NT2/D1 (cell line): ENCODE data around the gene CRACR2A.

Experiments
- DNase-seq: peaks from one replicate; pipeline ENCODE4 v3.0.0-alpha.2; 2011; ENCODE audit warnings: low read depth, low spot score
- H3K27me3 ChIP-seq: 2 replicates; pipeline ENCODE4 v1.6.0; 2011; ENCODE audit warnings: mild to moderate bottlenecking; ENCODE audit not compliant: insufficient read length, insufficient read depth
- H3K36me3 ChIP-seq: 2 replicates; pipeline ENCODE4 v1.6.1; 2011; ENCODE audit warnings: mild to moderate bottlenecking, low read length, mixed read lengths; ENCODE audit not compliant: insufficient read depth, insufficient read length
- H3K4me1 ChIP-seq: 2 replicates; pipeline ENCODE4 v1.5.1; 2011; ENCODE audit not compliant: insufficient read depth, insufficient read length
- H3K4me3 ChIP-seq: 2 replicates; pipeline ENCODE4 v1.5.1; 2011; ENCODE audit warnings: low read depth; ENCODE audit not compliant: insufficient read length
- H3K9ac ChIP-seq: 2 replicates; pipeline ENCODE4 v1.6.0; 2011; ENCODE audit warnings: low read depth; ENCODE audit not compliant: insufficient read length
- H3K9me3 ChIP-seq: 2 replicates; pipeline ENCODE4 v1.5.1; 2011; ENCODE audit warnings: mild to moderate bottlenecking, low read length; ENCODE audit not compliant: insufficient read depth
- SUZ12 ChIP-seq: IDR thresholded peaks from 2 replicates; pipeline ENCODE4 v1.6.1; 2011; ENCODE audit not compliant: insufficient read length, insufficient read depth; ENCODE audit errors: extremely low read depth
- YY1 ChIP-seq: IDR thresholded peaks from 2 replicates; pipeline ENCODE4 v1.6.1; 2011; ENCODE audit not compliant: insufficient read length, insufficient read depth
- ZNF274 ChIP-seq: IDR thresholded peaks from 2 replicates; pipeline ENCODE4 v1.6.1; 2011; ENCODE audit warnings: mild to moderate bottlenecking, low read depth, low read length

CRACR2A gene

GRCh38 chr12:3583656-3584334, 169.1 kb downstream of the CRACR2A start:
- Histone ChIP-seq H3K4me3 (no peak overlapping the region), H3K9ac (no peak overlapping the region), H3K36me3 (no peaks in the 10 kb centered on the region), H3K4me1 (peaks cover 7% of the 10 kb centered on the region), H3K27me3 (no peaks in the 10 kb centered on the region), H3K9me3 (no peaks in the 10 kb centered on the region)
- TF ChIP-seq YY1, result no peak
- no peak for TF ChIP-seq ZNF274
- TF ChIP-seq SUZ12, result no peak
- DNase-seq, result no peak

- TF ChIP-seq YY1 (no peak), ZNF274 (no peak), SUZ12 (no peak)
These were observed 172.7 kb downstream of the CRACR2A start for GRCh38 chr12:3580094-3580749.

GRCh38 chr12:3579446-3580093, 173.3 kb downstream of the CRACR2A start:
- peaks cover 4% of the 10 kb centered on the region for H3K4me1 ChIP-seq
- H3K9me3 ChIP-seq, result no peaks in the 10 kb centered on the region
- peaks cover 5% of the 10 kb centered on the region for H3K27me3 ChIP-seq
- no peak overlapping the region for H3K9ac ChIP-seq
- no peaks in the 10 kb centered on the region for H3K36me3 ChIP-seq
- H3K4me3 ChIP-seq, result no peak overlapping the region
- DNase-seq, result no peak
- TF ChIP-seq YY1 (no peak), SUZ12 (no peak), ZNF274 (no peak)

More at GRCh38 chr12:3580094-3580749, 172.7 kb downstream of the CRACR2A start:
- H3K4me3 ChIP-seq, result no peak overlapping the region
- H3K9me3 ChIP-seq, result no peaks in the 10 kb centered on the region
- no peaks in the 10 kb centered on the region for H3K27me3 ChIP-seq
- no peak for DNase-seq
- H3K36me3 ChIP-seq, result no peaks in the 10 kb centered on the region
- peaks cover 4% of the 10 kb centered on the region for H3K4me1 ChIP-seq
- H3K9ac ChIP-seq, result no peak overlapping the region

GRCh38 chr12:3578557-3578956, 174.4 kb downstream of the CRACR2A start:
- H3K9ac ChIP-seq, result no peak overlapping the region
- peaks cover 4% of the 10 kb centered on the region for H3K4me1 ChIP-seq
- DNase-seq, result no peak
- no peak overlapping the region for H3K4me3 ChIP-seq
- H3K27me3 ChIP-seq, result peaks cover 5% of the 10 kb centered on the region
- no peaks in the 10 kb centered on the region for H3K9me3 ChIP-seq
- TF ChIP-seq SUZ12 (no peak), YY1 (no peak), ZNF274 (no peak)
- H3K36me3 ChIP-seq, result no peaks in the 10 kb centered on the region

- Histone ChIP-seq H3K4me3 (no peak overlapping the region), H3K27me3 (peaks cover 5% of the 10 kb centered on the region), H3K4me1 (peaks cover 4% of the 10 kb centered on the region), H3K9ac (no peak overlapping the region), H3K9me3 (no peaks in the 10 kb centered on the region), H3K36me3 (no peaks in the 10 kb centered on the region)
- no peak for TF ChIP-seq YY1
- TF ChIP-seq SUZ12, result no peak
- TF ChIP-seq ZNF274, result no peak
- DNase-seq, result no peak
These were observed 176.0 kb downstream of the CRACR2A start for GRCh38 chr12:3576891-3577290.

- Histone ChIP-seq H3K9me3 (no peaks in the 10 kb centered on the region), H3K27me3 (peaks cover 5% of the 10 kb centered on the region), H3K4me1 (peaks cover 4% of the 10 kb centered on the region), H3K9ac (no peak overlapping the region), H3K36me3 (no peaks in the 10 kb centered on the region), H3K4me3 (no peak overlapping the region)
- DNase-seq, result no peak
- TF ChIP-seq YY1 (no peak), SUZ12 (no peak), ZNF274 (no peak)
These were observed 177.9 kb downstream of the CRACR2A start for GRCh38 chr12:3574986-3575385.

- no peak for TF ChIP-seq SUZ12
- TF ChIP-seq YY1, result no peak
- TF ChIP-seq ZNF274, result no peak
- no peak for DNase-seq
These were observed 180.3 kb downstream of the CRACR2A start for GRCh38 chr12:3572560-3572959.

More at GRCh38 chr12:3572560-3572959, 180.3 kb downstream of the CRACR2A start:
- Histone ChIP-seq H3K36me3 (no peaks in the 10 kb centered on the region), H3K4me1 (no peaks in the 10 kb centered on the region), H3K4me3 (no peak overlapping the region), H3K9ac (no peak overlapping the region), H3K9me3 (no peaks in the 10 kb centered on the region), H3K27me3 (peaks cover 5% of the 10 kb centered on the region)
